Dedifferentiated amniotic fluid mesenchymal stem cell (primary cell): ENCODE results near the gene ERBB4.
"Not testable (repeated sequence)": the region's sequence is repeated elsewhere in the genome, so short reads cannot be mapped to it uniquely, and the experiment has no call there.

Source experiments
- DNase-seq: peaks from one replicate; pipeline ENCODE4 v3.0.0-alpha.2; 2016; ENCODE audit errors: extremely low spot score

Gene ERBB4

DNA sequence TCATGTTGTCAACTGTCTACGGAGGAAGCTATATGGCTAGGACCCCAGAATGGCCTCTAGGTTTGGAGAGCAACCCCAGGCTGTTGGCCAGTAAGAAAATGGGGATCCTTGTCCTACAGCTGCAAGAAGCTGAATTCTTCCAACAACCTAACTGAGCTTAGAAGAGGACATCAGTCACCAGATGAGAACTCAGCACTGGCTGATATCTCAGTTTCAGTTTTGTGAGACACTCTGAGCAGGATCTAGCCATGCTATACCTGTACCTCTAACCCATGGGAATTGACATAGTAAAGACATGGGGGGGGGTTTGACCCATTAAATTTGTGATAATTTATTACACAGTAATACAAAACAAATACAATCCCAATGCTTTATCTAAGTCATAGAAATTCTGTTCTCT lies 312.5 kb downstream of the ERBB4 start:
- DNase-seq: no peak

- DNase-seq: no peak
Observed at GRCh38 chr2:212223696-212224095, 314.9 kb downstream of the ERBB4 start.

DNA sequence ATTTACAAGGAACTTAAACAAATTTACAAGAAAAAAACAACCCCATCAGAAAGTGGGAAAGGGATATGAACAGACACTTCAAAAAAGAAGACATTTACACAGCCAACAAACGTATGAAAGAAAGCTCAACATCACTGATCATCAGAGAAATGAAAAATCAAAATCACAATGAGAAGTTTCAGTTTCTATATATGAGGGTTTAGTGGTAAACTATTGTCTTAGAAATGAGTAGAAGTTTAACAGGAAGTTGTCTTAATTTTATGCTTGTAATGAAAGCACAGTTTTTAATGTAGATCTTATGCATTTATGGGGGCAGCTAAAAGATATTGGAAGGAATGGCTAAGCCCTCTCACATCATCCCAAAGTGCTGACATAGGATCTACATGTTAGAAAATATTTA lies 325.4 kb downstream of the ERBB4 start:
- DNase-seq: no peak

DNA sequence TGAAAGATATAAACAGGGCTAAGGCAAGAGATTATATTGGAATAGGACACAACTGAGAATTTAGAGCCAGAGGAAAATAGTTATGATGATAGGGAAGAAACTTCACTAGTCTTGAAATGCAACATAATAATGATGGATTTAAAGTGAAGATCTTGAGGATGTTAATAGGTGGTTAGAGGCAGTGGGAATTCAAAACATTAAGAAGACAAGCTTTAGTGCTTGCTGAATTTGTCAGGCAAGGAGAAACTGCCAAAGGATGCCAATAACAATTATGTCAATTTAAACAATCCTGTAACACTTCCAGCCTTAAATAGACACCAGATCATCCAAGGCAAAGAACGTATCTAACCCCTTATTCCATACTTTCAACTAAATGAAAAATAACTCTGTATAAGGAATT lies 330.1 kb downstream of the ERBB4 start:
- DNase-seq: no peak

DNA sequence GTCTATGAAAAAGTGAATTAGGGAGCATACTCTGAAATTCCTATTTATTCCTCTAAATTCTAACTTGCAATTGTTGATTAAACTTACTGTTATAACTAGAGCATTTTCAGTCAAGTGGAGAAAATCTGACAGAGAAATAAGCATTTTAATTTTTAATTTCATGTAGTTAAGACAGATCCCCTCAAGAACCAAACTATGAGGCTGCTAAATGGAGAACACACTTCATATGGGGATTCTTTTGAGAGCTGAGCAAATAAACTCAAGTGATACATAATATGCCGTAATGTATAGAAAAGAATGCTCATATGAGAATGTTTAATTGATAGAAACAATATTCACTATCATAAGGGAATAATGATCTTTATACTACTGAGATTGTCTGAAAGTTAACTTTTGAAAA lies 340.8 kb downstream of the ERBB4 start:
- DNase-seq: no peak

DNA sequence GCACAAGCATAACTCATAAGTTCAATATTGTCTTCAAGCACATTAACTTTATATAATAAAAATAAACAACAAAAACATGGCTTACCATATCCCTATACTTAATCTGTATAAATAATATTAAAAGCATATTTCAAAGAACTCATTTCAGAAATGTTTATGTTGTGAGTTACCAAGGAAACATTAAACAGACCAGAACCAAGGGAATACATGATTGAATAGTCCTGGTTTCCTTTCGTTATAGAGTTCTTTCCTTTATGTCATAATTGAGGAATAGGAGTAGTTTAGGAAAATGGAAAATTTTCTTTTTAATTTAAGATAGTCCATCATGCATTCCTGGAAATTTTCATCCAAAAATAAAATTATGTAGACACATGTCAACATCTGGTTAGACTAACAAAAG lies 343.0 kb downstream of the ERBB4 start:
- no peak for DNase-seq

GRCh38 chr2:212194396-212194795 lies 344.2 kb downstream of the ERBB4 start:
- no peak for DNase-seq

GRCh38 chr2:212193803-212194202 lies 344.8 kb downstream of the ERBB4 start:
- DNase-seq: no peak

- no peak for DNase-seq
Observed at GRCh38 chr2:212193056-212193455, 345.5 kb downstream of the ERBB4 start.

GRCh38 chr2:212191438-212191837 lies 347.2 kb downstream of the ERBB4 start:
- DNase-seq: not testable (repeated sequence)

DNA sequence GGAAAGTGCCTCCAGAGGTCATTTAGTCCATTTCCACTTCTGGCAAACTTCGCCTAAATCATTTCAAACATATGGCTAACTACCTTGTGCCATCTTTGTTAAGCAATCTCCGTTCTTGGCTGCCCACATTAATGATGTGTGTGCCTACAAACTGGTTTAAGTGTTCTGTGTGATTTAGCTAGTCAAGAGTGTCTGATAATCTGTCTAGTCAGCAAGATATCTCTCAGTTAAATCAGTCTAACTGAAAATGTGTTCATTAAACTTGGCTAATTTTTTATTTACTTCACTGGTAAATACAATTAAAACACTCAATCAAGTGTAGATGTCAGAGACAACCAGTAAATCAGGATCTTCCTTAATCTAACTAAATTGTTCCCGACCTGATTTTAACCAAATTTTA lies 352.4 kb downstream of the ERBB4 start:
- no peak for DNase-seq

DNA sequence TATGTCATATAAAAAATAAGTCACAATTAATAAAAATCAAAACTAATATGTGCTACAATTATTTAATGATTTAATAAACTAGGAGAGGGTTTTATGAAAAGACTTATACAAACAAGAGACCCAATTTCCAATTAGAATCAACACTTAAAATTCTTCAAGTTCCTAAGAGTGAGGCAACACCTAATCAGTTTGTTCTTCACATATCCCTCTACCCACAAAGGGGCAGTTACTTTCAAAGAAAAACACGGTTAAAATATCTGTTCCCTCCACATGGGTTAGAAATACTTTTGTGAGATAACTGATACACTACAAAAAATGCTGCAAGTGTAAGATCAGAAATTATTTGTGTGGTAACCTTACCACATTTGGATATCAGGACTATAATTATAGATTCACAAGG lies 357.0 kb downstream of the ERBB4 start:
- no peak for DNase-seq

GRCh38 chr2:212180408-212181083 lies 358.1 kb downstream of the ERBB4 start:
- DNase-seq: no peak

DNA sequence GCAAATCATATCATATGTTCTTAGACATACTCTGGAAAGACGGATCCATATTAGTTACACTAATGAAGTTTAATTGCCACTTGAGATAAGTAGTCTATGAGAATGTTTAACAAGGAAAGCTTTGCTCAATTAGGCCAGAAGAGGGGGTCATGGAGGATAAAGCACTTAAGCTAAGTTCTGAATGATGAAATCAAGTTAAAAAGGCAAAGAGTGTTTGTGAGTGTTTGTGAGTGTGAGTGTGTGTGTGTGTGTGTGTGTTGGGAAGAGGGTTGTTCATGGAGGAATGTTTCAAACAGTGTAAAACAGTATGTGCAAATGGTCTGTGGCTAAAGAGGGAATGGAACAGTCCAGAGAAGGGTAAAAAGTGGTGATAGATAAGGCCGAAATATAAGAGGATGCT lies 360.9 kb downstream of the ERBB4 start:
- no peak for DNase-seq

- DNase-seq: no peak
Observed at GRCh38 chr2:212176151-212176550, 362.5 kb downstream of the ERBB4 start.

- no peak for DNase-seq
Observed at GRCh38 chr2:212173756-212174510, 364.7 kb downstream of the ERBB4 start.

GRCh38 chr2:212173331-212173730 lies 365.3 kb downstream of the ERBB4 start:
- DNase-seq: no peak

- DNase-seq: no peak
Observed at GRCh38 chr2:212170382-212170781, 368.2 kb downstream of the ERBB4 start.

- no peak for DNase-seq
Observed at GRCh38 chr2:212158081-212158480, 380.5 kb downstream of the ERBB4 start.

DNA sequence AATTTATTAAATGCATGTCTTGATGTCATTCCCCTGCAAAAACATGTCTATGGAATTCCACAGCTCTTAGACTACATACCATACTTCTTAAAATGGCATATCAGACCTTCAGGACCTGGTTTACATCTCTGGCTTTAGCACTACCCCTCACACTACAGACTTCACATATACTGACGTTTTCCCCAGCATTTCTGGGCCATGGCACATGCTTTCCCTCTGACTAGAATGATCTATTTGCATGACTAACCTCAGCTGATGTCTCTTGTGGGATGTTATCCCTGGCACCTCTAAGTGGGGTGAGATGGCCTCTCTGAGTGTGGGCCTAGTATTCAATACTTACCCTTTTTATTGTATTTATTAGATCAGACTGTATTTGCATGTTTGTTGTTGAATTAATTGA lies 381.6 kb downstream of the ERBB4 start:
- no peak for DNase-seq

DNA sequence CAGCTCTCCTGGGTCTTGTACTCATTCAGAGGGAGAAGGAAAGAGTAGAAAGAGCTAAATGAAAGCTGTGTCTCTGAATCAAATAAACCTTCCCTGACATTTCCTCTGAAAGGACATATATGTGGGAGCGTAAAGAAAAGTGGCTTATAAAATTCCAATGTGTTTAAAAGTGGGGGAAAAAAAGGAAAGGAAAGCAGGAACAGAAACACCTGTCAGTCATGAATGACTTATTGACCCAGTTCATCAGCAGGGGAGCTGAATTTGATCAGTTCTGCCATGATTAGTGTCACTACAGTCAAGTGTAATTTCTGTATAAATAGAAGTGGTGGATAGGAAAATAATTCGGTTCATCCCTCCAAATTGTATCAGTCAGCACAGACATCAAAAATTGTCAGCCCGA lies 382.5 kb downstream of the ERBB4 start:
- DNase-seq: no peak

DNA sequence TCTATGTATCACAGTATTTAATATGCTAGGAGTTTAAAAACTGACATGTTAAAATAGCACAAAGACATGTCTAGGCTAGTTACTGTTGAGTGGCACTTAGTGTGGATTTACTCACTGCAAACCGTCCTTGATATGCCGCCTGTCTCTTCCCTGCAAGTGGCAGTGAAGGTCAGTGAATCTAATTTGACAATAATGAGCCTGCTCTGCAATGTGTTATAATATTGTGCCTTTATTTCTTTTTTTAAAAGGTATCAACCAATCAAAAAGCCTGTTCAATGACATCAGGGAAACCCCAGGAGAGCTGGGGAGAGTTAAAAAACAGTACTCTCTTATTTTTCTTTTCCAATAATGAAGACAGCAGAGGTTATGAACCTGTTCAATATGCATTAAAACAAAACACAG lies 384.1 kb downstream of the ERBB4 start:
- DNase-seq: no peak

DNA sequence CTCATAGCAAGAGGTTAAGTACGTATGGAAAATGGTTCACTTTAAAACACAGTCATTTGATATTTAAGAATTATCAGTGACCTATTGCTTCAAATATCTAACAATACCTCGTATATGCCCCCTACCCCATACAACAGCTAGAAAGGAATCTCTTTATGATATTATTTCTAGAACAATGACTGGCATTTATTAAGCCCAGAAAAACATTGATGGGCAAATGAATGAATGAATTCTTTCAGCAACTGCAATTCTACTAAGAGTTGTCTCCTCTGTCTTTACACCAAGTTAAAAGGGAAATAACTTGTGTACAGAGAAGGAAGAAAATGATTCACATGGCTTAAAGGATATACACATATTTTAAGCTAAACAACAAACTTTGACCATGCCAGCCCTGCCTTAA lies 384.7 kb downstream of the ERBB4 start:
- DNase-seq: no peak
